ENCODE measurements around the gene NRBF2.
"Not testable (repeated sequence)": the region's sequence is repeated elsewhere in the genome, so short reads cannot be mapped to it uniquely, and the experiment has no call there.

The NRBF2 gene

DNA sequence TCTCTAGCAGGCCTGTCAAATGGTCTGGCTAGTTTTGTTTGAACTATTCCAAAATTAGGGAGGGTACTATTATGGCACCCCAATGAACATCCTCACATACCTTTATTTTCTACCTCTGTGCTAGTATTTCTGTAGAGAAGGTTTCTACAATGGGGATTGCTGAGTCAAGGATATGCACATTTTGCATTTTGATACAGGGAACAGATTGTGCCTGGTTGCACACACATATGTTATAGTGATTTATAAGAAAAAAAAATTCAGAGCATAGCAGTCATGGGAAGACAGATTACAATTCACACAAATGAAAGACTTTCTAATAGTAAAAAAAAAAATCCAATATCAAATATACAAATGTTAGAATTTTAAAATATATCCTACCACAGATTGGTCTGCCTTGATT, 14.1 kb upstream of the NRBF2 start:
- DNase-seq, result no peak

DNA sequence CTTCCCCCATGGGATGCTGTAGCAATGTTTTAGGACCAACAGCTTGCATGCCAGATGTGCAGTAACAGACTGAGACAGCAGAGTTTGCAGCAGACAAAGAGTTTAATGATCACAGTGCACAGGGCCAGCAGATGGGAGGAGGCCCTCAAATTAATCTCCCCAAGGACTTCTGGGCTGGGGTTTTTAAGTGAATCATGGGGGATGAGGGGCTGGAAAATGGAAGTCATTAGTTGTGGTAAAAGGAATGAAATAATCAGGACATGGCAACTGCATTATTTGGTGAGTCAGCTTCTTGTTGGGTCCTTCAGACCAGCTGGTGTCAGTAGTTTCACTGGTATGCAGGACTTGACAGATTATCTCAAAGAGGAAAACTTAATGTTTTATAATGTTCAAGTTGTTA, 12.6 kb upstream of the NRBF2 start:
- DNase-seq, result no peak

DNA sequence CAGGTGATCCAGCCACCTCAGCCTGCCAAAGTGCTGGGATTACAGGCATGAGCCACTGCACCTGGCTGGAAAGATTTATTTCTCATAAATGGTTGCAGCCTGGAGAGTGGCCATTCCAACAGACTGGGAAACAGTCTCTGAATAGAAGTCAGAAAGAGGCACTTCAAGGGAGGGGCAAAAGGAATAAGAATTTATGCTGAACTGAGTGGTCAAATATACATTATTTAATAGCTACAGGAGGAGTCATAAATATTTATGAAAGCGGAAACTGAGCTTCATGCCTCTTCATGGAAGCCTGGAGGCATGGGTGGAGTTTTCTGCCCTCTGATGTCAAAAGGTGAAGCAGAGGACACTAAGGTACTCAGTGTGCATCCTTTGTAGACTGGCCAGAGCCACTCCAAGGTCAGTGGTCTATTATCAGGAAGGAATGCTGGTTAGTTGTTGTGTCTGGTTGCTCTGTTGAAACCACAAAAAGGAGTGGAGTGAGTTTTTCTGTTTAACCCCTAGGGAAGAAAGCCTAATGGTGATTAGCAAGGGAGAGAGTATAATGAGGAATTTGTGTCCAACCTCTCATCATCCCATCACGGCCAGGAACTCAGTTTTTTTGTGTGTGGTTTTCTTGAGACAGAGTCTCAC, 9.3 kb upstream of the NRBF2 start:
- no peak for DNase-seq

- DNase-seq, result no peak
These were observed 7.7 kb upstream of the NRBF2 start for GRCh38 chr10:63125459-63125858.

GRCh38 chr10:63128443-63128842, 4.7 kb upstream of the NRBF2 start:
- no peak for DNase-seq

- DNase-seq, result no peak
These were observed 3.2 kb upstream of the NRBF2 start for GRCh38 chr10:63129888-63130287.

DNA sequence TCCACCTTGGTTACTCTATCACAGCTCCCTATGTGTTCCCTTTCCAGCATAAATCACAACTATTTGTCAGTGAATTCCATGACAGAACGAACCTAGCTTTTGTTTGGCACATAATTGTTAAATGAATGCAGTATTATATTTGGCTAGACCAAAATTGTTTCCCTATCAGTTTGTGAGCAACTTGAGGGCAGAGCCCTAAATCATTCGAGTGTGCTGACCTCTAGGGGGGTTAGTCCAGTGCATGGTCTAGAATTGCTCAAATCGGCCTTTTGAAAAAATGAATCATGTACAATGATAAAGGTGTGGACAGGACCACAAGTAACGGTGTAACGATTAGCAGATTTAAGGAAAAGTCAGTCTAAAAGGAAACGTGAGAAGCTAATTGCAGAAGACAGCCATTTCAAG, 475 bp upstream of the NRBF2 start:
- DNase-seq, result no peak

- no peak for DNase-seq
These were observed 861 bp downstream of the NRBF2 start for GRCh38 chr10:63133821-63134557.

DNA sequence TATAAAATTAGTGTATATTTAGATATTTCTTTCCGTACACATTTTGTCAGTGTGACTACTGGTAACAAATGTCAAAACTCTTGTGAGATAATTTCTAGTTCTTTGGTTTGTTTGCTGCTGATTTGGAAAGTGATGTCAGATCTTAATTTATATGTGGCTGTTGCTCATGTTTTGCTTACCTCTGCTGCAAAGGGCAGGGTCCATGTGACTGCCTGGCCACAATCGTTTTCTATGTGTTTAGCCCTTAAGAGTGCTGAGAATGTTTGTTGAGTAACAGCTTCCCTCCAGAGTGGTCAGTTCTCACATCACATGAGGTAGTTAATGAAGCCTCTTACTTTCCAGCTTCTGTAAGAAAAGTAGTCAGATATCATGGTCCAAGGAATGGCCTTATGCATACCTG, 4.2 kb downstream of the NRBF2 start:
- DNase-seq, result no peak

DNA sequence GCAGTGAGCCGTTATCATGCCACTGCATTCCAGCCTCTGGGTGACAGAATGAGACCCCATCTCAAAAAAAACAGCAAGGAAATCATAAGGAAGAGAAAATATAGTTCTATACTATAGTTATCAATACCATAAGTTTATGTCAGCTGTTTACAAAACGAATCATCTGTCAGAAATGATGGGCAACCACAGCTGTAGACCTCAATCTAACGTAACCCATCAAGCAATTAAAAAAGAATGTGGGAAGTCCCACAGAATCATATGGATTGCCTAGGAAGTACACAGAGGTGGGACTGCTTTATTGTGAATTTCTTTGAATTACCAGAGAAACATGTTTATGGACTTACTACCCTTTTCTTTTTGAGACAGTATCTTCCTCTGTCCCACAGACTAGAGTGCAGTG, 6.9 kb downstream of the NRBF2 start:
- no peak for DNase-seq

GRCh38 chr10:63142136-63142535, 9.0 kb downstream of the NRBF2 start:
- DNase-seq, result no peak

- no peak for DNase-seq
These were observed 10.9 kb downstream of the NRBF2 start for GRCh38 chr10:63143987-63144386.

GRCh38 chr10:63145782-63146181, 12.7 kb downstream of the NRBF2 start:
- no peak for DNase-seq

DNA sequence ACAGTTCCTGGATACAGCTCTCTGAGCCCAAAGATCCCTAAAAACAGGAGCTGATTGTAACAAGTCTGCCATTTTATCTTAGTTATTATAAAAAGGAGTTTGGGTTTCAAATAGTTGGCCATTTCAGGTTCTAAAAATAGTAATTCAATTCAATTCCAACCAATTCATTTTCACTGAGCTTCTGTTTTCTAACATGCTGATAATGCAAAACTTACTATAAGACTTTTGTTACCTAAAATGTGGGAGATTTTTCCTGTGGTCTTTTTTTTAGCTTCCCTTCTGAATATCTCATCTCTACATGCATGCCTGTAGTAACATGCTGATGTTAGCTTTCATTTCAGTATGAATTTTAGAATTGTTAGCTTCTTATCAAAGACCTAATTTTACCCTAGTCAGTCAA, 13.4 kb downstream of the NRBF2 start:
- DNase-seq, result no peak

DNA sequence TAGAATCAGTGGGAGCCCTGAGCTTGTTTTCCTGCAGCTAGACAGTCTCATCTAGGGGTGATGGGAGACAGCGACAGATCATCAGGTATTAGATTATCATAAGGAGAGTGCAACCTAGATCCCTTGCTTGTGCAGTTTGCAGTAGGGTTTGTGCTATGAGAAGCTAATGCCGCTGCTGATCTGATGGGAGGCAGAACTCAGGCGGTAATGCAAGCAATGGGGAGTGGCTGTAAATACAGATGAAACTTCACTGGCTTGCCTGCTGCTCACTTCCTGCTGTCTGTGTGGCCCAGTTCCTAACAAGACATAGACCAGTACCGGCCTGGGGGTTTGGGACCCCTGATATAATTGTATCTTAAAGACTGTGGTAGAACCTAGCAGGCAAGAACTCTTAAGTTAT, 17.6 kb downstream of the NRBF2 start:
- no peak for DNase-seq

DNA sequence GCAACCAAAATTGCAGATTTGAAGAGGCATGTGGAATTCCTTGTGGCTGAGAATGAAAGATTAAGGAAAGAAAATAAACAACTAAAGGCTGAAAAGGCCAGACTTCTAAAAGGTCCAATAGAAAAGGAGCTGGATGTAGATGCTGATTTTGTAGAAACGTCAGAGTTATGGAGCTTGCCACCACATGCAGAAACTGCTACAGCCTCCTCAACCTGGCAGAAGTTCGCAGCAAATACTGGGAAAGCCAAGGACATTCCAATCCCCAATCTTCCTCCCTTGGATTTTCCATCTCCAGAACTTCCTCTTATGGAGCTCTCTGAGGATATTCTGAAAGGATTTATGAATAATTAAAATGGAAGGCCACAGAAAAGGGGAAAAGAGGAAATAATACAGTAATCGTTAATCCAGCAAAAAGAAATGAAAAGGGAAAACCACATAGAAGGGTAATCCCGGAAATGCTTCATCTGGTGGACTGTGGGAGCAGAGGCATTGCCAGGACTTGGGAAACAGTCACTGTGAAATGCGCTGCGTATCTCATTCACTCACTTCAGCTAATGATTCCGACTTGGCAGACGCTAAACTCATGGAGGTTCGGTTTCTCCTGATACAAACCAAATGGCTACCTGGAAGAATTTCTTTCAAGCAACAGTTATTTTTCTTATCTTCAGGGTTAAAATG, 20.9 kb downstream of the NRBF2 start:
- DNase-seq, result not testable (repeated sequence)

GRCh38 chr10:63154546-63155387, 21.6 kb downstream of the NRBF2 start:
- DNase-seq, result no peak

- no peak for DNase-seq
These were observed 22.4 kb downstream of the NRBF2 start for GRCh38 chr10:63155388-63156020.

DNA sequence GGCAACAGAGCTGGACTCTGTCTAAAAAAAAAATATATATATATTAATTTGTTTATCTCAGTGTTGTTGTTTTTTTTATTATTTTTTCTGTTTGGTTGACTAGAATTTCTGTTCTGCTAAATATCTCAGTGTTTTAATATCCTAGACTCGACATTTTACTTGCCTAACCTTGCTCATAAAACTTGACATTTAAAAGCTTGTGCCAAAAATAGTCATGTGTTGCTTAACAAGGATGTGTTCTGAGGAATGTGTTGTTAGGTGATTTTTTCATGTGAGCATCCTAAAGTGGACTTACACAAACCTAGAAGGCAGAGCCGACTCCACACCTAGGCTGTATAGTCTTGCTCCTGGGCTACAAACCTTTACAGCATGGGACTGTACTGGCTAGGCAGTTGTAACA, 23.1 kb downstream of the NRBF2 start:
- DNase-seq, result no peak

- peak in 1 of 2 experiments; percentile 6 for DNase-seq
These were observed 24.9 kb downstream of the NRBF2 start for GRCh38 chr10:63157845-63158624.

GRCh38 chr10:63161592-63161991, 28.5 kb downstream of the NRBF2 start:
- DNase-seq, result no peak

- DNase-seq, result no peak
These were observed 31.1 kb downstream of the NRBF2 start for GRCh38 chr10:63164166-63164623.

Data from NCI-H187 (cell line).